Measurements from ENCODE around the gene ALDH16A1.
"Not testable (repeated sequence)": the region's sequence is repeated elsewhere in the genome, so short reads cannot be mapped to it uniquely, and the experiment has no call there.

The ALDH16A1 gene

GRCh38 chr19:49465371-49465770 is 12.3 kb downstream of the ALDH16A1 start:
- no peak for DNase-seq (ENCODE audit: low read depth)

- DNase-seq (ENCODE audit: low read depth) = no peak
These were observed 15.2 kb downstream of the ALDH16A1 start for GRCh38 chr19:49468199-49468598.

- no peak for DNase-seq (ENCODE audit: low read depth)
These were observed 15.9 kb downstream of the ALDH16A1 start for GRCh38 chr19:49468746-49469447.

GRCh38 chr19:49469828-49470614 is 17.0 kb downstream of the ALDH16A1 start:
- no peak for DNase-seq (ENCODE audit: low read depth)

- no peak for DNase-seq (ENCODE audit: low read depth)
These were observed 17.6 kb downstream of the ALDH16A1 start for GRCh38 chr19:49470615-49470978.

- no peak for DNase-seq (ENCODE audit: low read depth)
These were observed 19.9 kb downstream of the ALDH16A1 start for GRCh38 chr19:49472936-49473335.

- DNase-seq (ENCODE audit: low read depth) = not testable (repeated sequence)
These were observed 20.5 kb downstream of the ALDH16A1 start for GRCh38 chr19:49473501-49473867.

GRCh38 chr19:49473868-49474541 is 21.0 kb downstream of the ALDH16A1 start, which contains the start of gene FLT3LG:
FLT3LG (plus strand) TSS chr19:49474215; CDS start chr19:49474640, 425 bp downstream.
- DNase-seq (ENCODE audit: low read depth) = peak; percentile 70

- DNase-seq (ENCODE audit: low read depth) = no peak
These were observed 21.5 kb downstream of the ALDH16A1 start for GRCh38 chr19:49474542-49474924.

GRCh38 chr19:49475191-49475917 is 22.3 kb downstream of the ALDH16A1 start:
- DNase-seq (ENCODE audit: low read depth) = no peak

- no peak for DNase-seq (ENCODE audit: low read depth)
These were observed 23.2 kb downstream of the ALDH16A1 start for GRCh38 chr19:49475995-49476880.

- DNase-seq (ENCODE audit: low read depth) = no peak
These were observed 27.1 kb downstream of the ALDH16A1 start for GRCh38 chr19:49479975-49480628.

GRCh38 chr19:49481020-49481683 is 28.1 kb downstream of the ALDH16A1 start:
- DNase-seq (ENCODE audit: low read depth) = no peak

GRCh38 chr19:49486232-49486631 is 33.2 kb downstream of the ALDH16A1 start:
- DNase-seq (ENCODE audit: low read depth) = no peak

- DNase-seq (ENCODE audit: low read depth) = no peak
These were observed 33.8 kb downstream of the ALDH16A1 start for GRCh38 chr19:49486710-49487276.

GRCh38 chr19:49487277-49488045 is 34.4 kb downstream of the ALDH16A1 start, which contains the start of gene RPL13A:
RPL13A (plus strand) TSS chr19:49487608; CDS start chr19:49487630, 22 bp downstream.
- DNase-seq (ENCODE audit: low read depth) = peak; percentile 99

- no peak for DNase-seq (ENCODE audit: low read depth)
These were observed 35.2 kb downstream of the ALDH16A1 start for GRCh38 chr19:49488046-49488862.
